Testis (tissue), 3 donors: ENCODE results near the gene LGALS9. TPM values are rescaled to one million over a fixed set of nuclear protein-coding genes. Genes with fewer than 3 reads are reported as not detected.
A peak's percentile ranks its signal among the peaks of the same experiment; 100 is the strongest.

ENCODE experiments used
- DNase-seq: peaks from one replicate; pipeline ENCODE4 v3.0.0-alpha.2; 2019
- H3K27ac ChIP-seq, 2 donors: fragments of 200-600 bp; sonication (generic); one replicate each; pipeline ENCODE4 v1.5.1; 2019
- H3K27me3 ChIP-seq: fragments of 200-600 bp; sonication (generic); one replicate; pipeline ENCODE4 v1.5.1; 2019
- H3K36me3 ChIP-seq: fragments of 200-600 bp; sonication (generic); one replicate; pipeline ENCODE4 v1.5.1; 2017; ENCODE audit warnings: low read depth; ENCODE audit errors: missing control alignments
- H3K4me1 ChIP-seq: fragments of 200-600 bp; sonication (generic); one replicate; pipeline ENCODE4 v1.5.1; 2019
- H3K4me3 ChIP-seq, 2 donors: fragments of 200-600 bp; sonication (generic); one replicate each; pipeline ENCODE4 v1.5.1; 2017 to 2019
- H3K9me3 ChIP-seq: fragments of 200-600 bp; sonication (generic); one replicate; pipeline ENCODE4 v1.5.1; 2017
- POLR2A ChIP-seq: fragments of 450-650 bp; IDR thresholded peaks from one replicate; pipeline ENCODE4 v1.6.1; 2017; ENCODE audit warnings: antibody characterized with exemption, mild to moderate bottlenecking, moderate library complexity
- WGBS, 2 donors: methylation state at CpG; one replicate each; pipeline ENCODE4 v1.1.5; 2018; 5-methylcytosine and 5-hydroxymethylcytosine counted together
- intact Hi-C: fragments of 100-400 bp; cut with DNase I; formaldehyde crosslinking; loops from one replicate; pipeline ENCODE4 v1.15.1; 2023; ENCODE audit warnings: low total_unique reads
- polyA plus RNA-seq: library from polyadenylated mRNA; stranded (reverse); fragments of 350-450 nt; fragmentation: Illumina TruSeq; extraction: RNeasy Lipid Tissue Mini Kit (QIAGEN cat#74804); gene quantifications from one replicate; pipeline ENCODE4 v1.2.3, GENCODE V29; 2014; ENCODE audit warnings: low read depth, low replicate concordance; ENCODE audit not compliant: insufficient read depth
- total RNA-seq, 2 donors: library from RNA; depleted of rRNA; stranded (reverse); fragments of >200 nt; gene quantifications; one replicate each; pipeline ENCODE4 v1.2.3, GENCODE V29; 2016
- TF ChIP-seq, protein P1 (sequence below), 3 experiments: fragments of 450-650 bp in 2 of 3; fragments of 200-600 bp in 1 of 3; sonication (generic) in 1 of 3; IDR thresholded peaks; one replicate each; pipeline ENCODE4 v1.5.1; 2016 to 2019; ENCODE audit warnings: antibody characterized with exemption in 3 of 3, mild to moderate bottlenecking in 2 of 3, moderate library complexity in 1 of 3

LGALS9 gene
- total and polyA plus RNA-seq, 3 donors from 2014 or later: 7.2 to 27.5 (median 7.4) TPM

DNA sequence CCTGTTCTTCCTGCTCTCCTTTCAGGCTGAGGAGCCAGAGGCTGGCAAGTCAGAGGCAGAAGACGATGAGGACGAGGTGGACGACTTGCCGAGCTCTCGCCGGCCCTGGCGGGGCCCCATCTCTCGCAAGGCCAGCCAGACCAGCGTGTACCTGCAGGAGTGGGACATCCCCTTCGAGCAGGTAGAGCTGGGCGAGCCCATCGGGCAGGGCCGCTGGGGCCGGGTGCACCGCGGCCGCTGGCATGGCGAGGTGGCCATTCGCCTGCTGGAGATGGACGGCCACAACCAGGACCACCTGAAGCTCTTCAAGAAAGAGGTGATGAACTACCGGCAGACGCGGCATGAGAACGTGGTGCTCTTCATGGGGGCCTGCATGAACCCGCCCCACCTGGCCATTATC, 25.6 kb upstream of the LGALS9 start:
- Histone ChIP-seq H3K4me1 (peaks cover 8% of the 10 kb centered on the region), H3K36me3 (no peaks in the 10 kb centered on the region), H3K9me3 (no peaks in the 10 kb centered on the region), H3K27me3 (no peaks in the 10 kb centered on the region), H3K27ac (no peak overlapping the region), H3K4me3 (no peak overlapping the region)
- intact Hi-C loops: loop anchor here (10.0 kb wide), 1 partner anchor 361 kb away; no protein-coding TSS in a partner anchor
- 96% methylated on average over 25 of the region's 25 CpGs for WGBS, 2 donors
- no peak for DNase-seq
- TF ChIP-seq POLR2A: no peak
- TF ChIP-seq, protein P1, sequence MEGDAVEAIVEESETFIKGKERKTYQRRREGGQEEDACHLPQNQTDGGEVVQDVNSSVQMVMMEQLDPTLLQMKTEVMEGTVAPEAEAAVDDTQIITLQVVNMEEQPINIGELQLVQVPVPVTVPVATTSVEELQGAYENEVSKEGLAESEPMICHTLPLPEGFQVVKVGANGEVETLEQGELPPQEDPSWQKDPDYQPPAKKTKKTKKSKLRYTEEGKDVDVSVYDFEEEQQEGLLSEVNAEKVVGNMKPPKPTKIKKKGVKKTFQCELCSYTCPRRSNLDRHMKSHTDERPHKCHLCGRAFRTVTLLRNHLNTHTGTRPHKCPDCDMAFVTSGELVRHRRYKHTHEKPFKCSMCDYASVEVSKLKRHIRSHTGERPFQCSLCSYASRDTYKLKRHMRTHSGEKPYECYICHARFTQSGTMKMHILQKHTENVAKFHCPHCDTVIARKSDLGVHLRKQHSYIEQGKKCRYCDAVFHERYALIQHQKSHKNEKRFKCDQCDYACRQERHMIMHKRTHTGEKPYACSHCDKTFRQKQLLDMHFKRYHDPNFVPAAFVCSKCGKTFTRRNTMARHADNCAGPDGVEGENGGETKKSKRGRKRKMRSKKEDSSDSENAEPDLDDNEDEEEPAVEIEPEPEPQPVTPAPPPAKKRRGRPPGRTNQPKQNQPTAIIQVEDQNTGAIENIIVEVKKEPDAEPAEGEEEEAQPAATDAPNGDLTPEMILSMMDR (IDR thresholded peaks at IDR 0.05): no peak

DNA sequence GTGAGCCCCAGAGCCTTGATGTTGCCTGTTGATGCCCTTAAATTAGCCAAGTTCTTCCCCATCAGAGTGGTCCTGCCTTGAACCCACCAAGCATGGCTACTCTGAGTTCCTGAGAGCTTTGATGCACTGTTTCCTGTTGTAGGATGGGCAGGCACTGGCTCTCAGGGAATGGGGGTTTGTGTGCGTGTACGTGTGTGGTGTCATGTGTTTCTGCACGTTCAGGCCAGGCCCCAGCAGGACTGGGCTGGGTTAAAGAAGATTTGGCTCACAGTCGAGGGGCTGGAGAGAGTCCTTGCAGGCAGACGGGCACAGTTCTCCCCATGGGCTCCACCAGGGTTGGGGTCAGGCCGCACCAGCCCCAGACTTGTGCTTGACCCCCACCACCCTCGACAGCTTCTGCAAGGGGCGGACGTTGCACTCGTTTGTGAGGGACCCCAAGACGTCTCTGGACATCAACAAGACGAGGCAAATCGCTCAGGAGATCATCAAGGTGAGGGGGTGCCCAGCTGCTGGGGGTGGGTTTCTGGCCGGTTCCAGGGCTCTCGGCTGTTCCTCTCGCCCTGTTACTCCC, 23.4 kb upstream of the LGALS9 start:
- H3K27ac ChIP-seq: no peak overlapping the region
- H3K4me1 ChIP-seq: no peaks in the 10 kb centered on the region
- no peak for DNase-seq
- no peak overlapping the region for H3K4me3 ChIP-seq
- intact Hi-C loops: loop anchor here (2.0 to 10.0 kb wide), 2 partner anchors 43 to 363 kb away; no protein-coding TSS in a partner anchor
- 90 to 96% methylated on average over 12 to 16 of the region's 16 CpGs for WGBS, 2 donors
- no peaks in the 10 kb centered on the region for H3K36me3 ChIP-seq
- TF ChIP-seq, protein P1 (IDR thresholded peaks at IDR 0.05): no peak
- H3K27me3 ChIP-seq: no peaks in the 10 kb centered on the region
- H3K9me3 ChIP-seq: no peaks in the 10 kb centered on the region

DNA sequence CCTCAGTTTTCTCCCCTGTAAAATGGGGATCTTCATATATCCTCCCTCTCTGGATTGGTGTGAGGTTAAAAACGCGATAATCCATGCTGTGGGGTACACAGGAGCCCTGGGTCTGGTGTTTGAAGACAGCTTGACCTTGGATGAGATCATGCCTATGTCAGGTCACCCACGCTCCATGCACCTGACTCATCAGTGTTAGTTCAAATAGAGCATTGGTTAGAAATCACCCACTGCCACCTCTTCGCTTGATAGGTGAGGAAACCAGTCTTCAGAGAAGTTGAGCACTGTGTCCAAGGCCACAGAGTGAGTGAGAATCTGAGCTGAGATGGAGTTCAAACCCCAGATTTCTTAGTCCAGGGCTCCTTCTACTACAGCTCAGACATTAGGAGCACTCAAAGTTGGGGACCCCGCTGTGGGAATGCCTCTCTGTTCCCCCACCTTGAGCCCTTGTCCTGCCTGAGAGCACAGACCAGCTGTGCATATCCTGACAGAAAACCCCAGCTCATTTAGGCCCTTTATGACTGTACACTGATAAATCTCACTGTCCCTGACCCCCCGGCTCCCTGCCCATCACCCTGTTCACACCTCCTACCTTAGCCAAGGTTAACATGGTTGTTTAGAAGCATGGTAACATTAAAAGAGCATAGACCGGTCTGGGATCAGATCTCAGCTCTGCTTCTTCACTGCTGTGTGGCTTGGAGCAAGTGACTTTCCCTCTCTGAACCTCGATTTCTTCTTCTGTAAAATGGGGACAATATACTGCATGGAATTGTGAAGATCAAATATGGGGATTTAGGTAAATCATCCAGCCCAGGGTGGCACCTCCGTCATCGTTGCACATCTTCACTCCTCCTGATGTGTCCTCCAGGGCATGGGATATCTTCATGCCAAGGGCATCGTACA, 22.4 kb upstream of the LGALS9 start:
- no peaks in the 10 kb centered on the region for H3K36me3 ChIP-seq
- H3K9me3 ChIP-seq: no peaks in the 10 kb centered on the region
- H3K27me3 ChIP-seq: no peaks in the 10 kb centered on the region
- no peaks in the 10 kb centered on the region for H3K4me1 ChIP-seq
- DNase-seq: no peak
- intact Hi-C loops: loop anchor here (10.0 kb wide), 1 partner anchor 364 kb away; no protein-coding TSS in a partner anchor
- H3K27ac ChIP-seq: no peak overlapping the region
- no peak for TF ChIP-seq POLR2A
- TF ChIP-seq, protein P1 (IDR thresholded peaks at IDR 0.05): no peak
- H3K4me3 ChIP-seq: no peak overlapping the region
- 93 to 97% methylated on average over 10 to 11 of the region's 11 CpGs for WGBS, 2 donors

DNA sequence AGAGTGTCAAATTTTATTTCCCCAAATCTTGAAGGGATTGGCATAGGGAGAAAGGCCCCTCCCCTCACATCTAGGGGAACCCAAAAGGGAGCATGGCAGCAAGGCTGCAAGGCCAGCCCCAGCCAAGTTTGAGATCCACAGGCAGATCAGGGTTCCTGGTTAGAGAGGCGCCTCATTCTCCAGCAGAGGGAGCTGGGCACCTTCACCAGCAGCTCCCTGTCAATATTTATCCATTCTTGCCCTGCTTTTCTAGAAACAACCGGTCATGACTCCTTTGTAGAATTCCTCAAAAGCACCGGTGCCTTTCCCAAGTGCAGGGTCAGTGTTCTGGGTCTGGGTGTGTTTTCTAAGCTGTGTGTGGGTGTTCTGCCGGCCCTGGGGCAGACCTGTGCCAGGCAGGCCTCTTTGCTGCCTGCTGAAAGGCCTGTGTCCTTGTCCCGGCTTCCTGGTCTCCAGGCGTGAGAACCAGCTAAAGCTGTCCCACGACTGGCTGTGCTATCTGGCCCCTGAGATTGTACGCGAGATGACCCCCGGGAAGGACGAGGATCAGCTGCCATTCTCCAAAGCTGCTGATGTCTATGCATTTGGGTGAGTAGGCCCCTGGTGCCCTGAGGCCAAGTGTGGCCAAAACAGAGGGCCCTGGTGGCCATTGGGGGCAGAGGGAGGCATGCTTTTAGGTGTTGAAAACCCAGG, 21.2 kb upstream of the LGALS9 start:
- no peaks in the 10 kb centered on the region for H3K4me1 ChIP-seq
- H3K36me3 ChIP-seq: no peaks in the 10 kb centered on the region
- DNase-seq: peak; percentile 70
- no peaks in the 10 kb centered on the region for H3K27me3 ChIP-seq
- intact Hi-C loops: loop anchor here (10.0 kb wide), 2 partner anchors 55 to 365 kb away; no protein-coding TSS in a partner anchor
- TF ChIP-seq, protein P1 (IDR thresholded peaks at IDR 0.05): peak in 2 of 3 experiments; percentile 49 to 51
- TF ChIP-seq POLR2A: no peak
- no peak overlapping the region for H3K4me3 ChIP-seq
- 69 to 74% methylated on average over 3 to 11 of the region's 11 CpGs for WGBS, 2 donors
- no peak overlapping the region for H3K27ac ChIP-seq
- no peaks in the 10 kb centered on the region for H3K9me3 ChIP-seq
